ENCODE data around the gene IL36RN. TPM values are rescaled to one million over a fixed set of nuclear protein-coding genes. Genes with fewer than 3 reads are reported as not detected.

Gene IL36RN
- total and polyA plus RNA-seq, 9 donors, result not detected

GRCh38 chr2:113078350-113078839, 19.4 kb downstream of the IL36RN start:
- WGBS, 3 donors, result 54 to 63% (median 63%) methylated on average over 6 of the region's 6 CpGs
- H3K4me1 ChIP-seq (ENCODE audit: insufficient read depth), result no peaks in the 10 kb centered on the region
- intact Hi-C loops (cut with DNase I), result no loop called here
- TF ChIP-seq CTCF (IDR thresholded peaks at IDR 0.05), result no peak
- TF ChIP-seq POLR2A (IDR thresholded peaks at IDR 0.05), result no peak
- no peak for TF ChIP-seq EP300 (IDR thresholded peaks at IDR 0.05)
- no peaks in the 10 kb centered on the region for H3K27me3 ChIP-seq
- H3K9me3 ChIP-seq, result no peaks in the 10 kb centered on the region
- H3K36me3 ChIP-seq, result no peaks in the 10 kb centered on the region
- no peak for DNase-seq
- no peak overlapping the region for H3K4me3 ChIP-seq
- no peak overlapping the region for H3K27ac ChIP-seq

GRCh38 chr2:113079131-113079530, 20.1 kb downstream of the IL36RN start:
- DNase-seq, result no peak
- H3K4me3 ChIP-seq, result no peak overlapping the region
- H3K4me1 ChIP-seq (ENCODE audit: insufficient read depth), result no peaks in the 10 kb centered on the region
- no peaks in the 10 kb centered on the region for H3K9me3 ChIP-seq
- no peaks in the 10 kb centered on the region for H3K36me3 ChIP-seq
- TF ChIP-seq EP300 (IDR thresholded peaks at IDR 0.05) (no peak), POLR2A (IDR thresholded peaks at IDR 0.05) (no peak), CTCF (IDR thresholded peaks at IDR 0.05) (no peak)
- 26 to 82% (median 65%) methylated on average over 4 of the region's 4 CpGs for WGBS, 3 donors
- H3K27me3 ChIP-seq, result no peaks in the 10 kb centered on the region
- H3K27ac ChIP-seq, result no peak overlapping the region
- intact Hi-C loops (cut with DNase I), result no loop called here

- H3K36me3 ChIP-seq, result no peaks in the 10 kb centered on the region
- WGBS, 3 donors, result 27 to 46% (median 36%) methylated on average over 9 of the region's 9 CpGs
- intact Hi-C loops (cut with DNase I), result no loop called here
- H3K27me3 ChIP-seq, result no peaks in the 10 kb centered on the region
- TF ChIP-seq POLR2A (IDR thresholded peaks at IDR 0.05) (no peak), EP300 (IDR thresholded peaks at IDR 0.05) (no peak), CTCF (IDR thresholded peaks at IDR 0.05) (no peak)
- H3K4me3 ChIP-seq, result no peak overlapping the region
- DNase-seq, result no peak
- H3K9me3 ChIP-seq, result no peaks in the 10 kb centered on the region
- no peak overlapping the region for H3K27ac ChIP-seq
- H3K4me1 ChIP-seq (ENCODE audit: insufficient read depth), result no peaks in the 10 kb centered on the region
Measured at GRCh38 chr2:113080134-113080533, 21.1 kb downstream of the IL36RN start.

- DNase-seq, result no peak
- Histone ChIP-seq H3K27ac (no peak overlapping the region), H3K36me3 (no peaks in the 10 kb centered on the region), H3K4me3 (no peak overlapping the region), H3K4me1 (ENCODE audit: insufficient read depth) (no peaks in the 10 kb centered on the region), H3K9me3 (no peaks in the 10 kb centered on the region), H3K27me3 (no peaks in the 10 kb centered on the region)
- 51 to 63% (median 58%) methylated on average over 2 of the region's 2 CpGs for WGBS, 3 donors
- intact Hi-C loops (cut with DNase I), result no loop called here
- no peak for TF ChIP-seq EP300 (IDR thresholded peaks at IDR 0.05)
- TF ChIP-seq POLR2A (IDR thresholded peaks at IDR 0.05), result no peak
- TF ChIP-seq CTCF (IDR thresholded peaks at IDR 0.05), result no peak
Measured at GRCh38 chr2:113081488-113082210, 22.7 kb downstream of the IL36RN start.

Data from ovary (tissue), 9 donors.